HG02884 (cell line): Measurements from ENCODE around the gene PSORS1C1.
"Not testable (repeated sequence)": the region's sequence is repeated elsewhere in the genome, so short reads cannot be mapped to it uniquely, and the experiment has no call there.

Experiments
- ATAC-seq: cut with Tn5 transposase; IDR thresholded peaks from one replicate; pipeline ENCODE4 v1.9.1; 2021; ENCODE audit warnings: mild to moderate bottlenecking, moderate library complexity; ENCODE audit not compliant: unreplicated experiment

The PSORS1C1 gene, protein sequence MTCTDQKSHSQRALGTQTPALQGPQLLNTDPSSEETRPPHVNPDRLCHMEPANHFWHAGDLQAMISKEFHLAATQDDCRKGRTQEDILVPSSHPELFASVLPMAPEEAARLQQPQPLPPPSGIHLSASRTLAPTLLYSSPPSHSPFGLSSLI

DNA sequence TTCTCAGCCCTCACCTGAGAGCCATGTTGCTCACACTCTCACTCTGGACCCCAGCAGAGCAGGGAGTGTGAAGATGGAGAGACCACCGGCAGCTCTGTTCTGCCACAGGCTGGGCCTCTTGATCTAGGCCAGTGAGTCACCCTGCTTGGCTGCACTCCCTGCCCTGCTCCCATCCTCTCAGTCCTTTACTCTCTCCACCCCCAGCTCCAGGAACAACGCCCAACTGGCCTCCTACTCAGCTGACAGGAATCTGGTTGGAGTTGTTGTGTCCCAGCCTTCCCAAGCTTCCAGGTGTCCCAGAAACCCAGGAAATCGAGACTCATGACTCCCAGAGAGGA is at the start of gene PSORS1C1:
TSS of gene PSORS1C1 (plus strand) at position 260 of the 338 bp plus-strand sequence. CDS start 14,833 bp downstream, outside the sequence.
- no peak for ATAC-seq

DNA sequence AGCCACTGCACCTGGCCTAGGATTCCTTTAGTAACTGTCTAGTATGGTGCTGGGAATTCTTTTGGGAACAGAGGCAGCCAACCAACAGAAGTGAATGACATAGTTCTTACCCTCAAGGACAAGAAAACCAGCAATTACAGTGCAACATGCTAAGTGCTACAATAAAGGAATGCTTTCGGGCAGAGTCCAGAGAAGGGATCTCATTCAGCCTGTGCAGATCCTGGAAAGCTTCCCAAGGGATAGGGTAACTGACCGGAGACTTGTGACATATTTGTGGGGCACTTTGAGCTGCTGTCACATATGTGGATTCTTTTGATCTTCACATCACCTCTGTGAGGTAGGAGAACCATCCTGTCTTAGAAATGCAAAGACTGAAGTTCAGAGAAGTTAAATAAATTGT is 49.0 kb upstream of the PSORS1C1 start:
- ATAC-seq: no peak

DNA sequence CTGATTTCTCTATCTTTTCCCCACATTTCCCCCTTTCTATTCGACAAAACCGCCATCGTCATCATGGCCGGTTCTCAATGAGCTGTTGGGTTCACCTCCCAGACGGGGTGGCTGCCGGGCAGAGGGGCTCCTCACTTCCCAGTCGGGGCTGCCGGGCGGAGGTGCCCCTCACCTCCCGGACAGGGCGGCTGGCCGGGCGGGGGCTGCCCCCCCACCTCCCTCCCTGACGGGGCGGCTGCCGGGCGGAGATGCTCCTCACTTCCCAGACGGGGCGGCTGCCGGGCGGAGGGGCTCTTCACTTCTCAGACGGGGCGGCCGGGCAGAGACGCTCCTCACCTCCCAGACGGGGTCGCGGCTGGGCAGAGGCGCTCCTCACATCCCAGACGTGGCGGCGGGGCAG is 47.6 kb upstream of the PSORS1C1 start:
- not testable (repeated sequence) for ATAC-seq

DNA sequence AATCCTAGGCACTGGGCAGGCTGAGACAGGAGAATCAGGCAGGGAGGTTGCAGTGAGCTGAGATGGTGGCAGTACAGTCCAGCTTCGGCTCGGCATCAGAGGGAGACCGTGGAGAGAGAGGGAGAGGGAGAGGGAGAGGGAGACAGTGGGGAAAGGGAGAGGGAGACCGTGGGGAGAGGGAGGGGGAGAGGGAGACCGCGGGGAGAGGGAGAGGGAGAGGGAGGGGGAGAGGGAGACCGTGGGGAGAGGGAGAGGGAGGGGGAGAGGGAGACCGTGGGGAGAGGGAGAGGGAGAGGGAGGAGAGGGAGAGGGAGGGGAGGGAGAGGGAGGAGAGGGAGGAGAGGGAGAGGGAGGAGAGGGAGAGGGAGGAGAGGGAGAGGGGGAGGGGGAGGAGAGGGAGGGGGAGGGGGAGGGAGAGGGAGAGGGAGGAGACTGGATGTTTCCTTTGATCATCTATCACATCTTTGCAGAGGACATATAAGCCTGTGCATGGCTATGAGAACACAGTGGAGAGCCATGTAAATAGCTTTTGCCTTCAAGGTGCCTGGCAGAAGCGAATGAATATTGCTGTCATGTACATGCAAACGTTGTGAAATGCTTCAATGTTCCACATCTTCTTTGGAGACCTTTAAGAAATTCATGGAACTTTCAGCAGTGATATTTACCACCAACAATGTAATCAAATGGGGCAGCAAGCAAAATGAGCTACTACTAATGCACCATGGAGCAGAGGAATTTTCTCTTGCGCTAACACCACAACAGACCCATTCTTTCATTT is 46.5 kb upstream of the PSORS1C1 start:
- ATAC-seq: not testable (repeated sequence)

DNA sequence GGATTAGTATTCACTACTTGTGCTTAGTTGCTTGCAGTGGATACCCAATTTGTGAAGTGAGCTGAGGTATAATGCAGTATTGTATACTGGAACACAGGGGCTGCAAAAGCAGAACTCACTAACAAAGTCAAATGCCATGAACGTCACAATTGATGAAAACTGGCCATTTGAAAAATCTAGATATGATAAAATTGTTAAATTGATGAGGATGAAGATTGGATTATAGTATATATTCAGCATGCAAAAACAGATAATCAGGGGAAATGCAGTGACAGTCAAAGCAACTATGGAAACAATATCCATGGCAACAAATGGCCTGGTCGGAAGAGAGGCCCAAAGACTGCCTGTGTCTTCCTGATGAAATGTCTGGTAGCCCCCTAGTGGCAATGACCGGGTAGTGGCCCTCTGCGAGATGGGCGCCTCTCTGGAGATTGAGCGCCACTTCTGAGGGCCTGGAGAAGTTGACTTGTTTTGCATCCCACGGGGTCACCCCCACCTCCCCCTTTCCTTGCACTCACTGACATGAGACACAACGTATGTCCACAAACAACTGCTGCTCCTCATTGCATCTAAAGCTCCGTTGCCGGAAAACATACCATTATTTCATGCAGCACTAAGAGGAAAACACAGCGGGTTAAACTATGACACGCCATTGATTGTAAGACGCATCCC is 45.8 kb upstream of the PSORS1C1 start:
- ATAC-seq: no peak

DNA sequence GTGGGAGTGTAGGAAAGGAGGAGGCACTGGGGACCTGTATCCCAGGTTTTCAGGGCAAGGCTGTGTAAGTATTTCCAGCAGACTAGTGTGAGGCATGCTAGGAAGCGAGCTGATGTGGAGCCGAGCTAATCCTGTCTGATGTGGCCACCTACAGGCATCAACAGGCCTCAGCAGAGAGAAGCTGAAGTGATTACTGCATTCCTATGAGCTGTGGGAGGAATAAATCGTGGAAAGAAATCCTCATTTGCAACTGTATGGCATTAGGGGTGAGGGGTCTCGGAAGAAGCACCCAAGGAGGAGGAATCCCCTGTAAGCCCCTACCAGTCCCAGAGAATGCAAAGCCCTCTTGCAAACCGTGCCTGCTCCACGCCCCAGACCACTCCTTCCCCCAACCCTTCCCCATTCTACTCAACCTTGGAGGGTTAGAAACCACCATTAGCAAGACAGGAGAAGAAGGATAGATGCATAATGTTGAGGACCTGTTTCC is 43.8 kb upstream of the PSORS1C1 start:
- ATAC-seq: no peak

DNA sequence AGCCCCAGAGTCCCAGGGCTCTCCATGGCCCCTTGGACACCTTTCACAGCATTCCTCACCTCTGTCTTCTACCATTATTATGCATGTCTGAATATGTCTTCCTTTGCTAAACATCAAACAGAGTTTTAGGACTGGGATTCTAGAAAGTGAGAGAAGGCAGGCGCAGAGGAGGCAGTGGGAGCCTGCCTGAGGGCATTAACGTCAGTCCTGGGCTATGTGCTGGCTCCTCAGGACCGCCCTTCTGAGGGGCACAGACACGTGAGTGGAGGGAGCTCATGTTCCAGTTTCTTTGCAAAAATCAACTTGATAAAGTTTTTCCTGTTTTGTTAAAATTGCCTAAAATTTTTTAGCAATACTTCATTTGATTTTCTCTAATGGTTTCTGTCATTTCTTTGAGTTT is 40.2 kb upstream of the PSORS1C1 start:
- ATAC-seq: no peak

DNA sequence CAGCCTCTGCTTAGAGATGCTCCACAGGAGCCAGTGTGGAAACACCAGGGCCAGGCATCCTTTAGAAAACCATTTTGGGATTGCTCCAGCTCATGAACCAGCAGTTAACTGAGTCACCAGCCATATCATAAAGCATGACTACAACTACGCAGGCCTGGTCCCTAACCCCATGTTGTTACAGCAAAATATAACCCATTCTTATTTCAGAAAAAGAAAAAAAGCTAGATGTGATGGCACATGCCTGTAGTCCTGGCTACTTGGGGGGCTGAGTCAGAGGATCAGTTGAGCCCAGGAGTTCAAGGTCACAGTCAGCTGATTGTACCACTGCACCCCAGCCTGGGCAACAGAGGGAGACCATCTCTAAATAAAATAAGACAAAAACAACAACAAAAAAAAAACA is 39.1 kb upstream of the PSORS1C1 start:
- no peak for ATAC-seq

DNA sequence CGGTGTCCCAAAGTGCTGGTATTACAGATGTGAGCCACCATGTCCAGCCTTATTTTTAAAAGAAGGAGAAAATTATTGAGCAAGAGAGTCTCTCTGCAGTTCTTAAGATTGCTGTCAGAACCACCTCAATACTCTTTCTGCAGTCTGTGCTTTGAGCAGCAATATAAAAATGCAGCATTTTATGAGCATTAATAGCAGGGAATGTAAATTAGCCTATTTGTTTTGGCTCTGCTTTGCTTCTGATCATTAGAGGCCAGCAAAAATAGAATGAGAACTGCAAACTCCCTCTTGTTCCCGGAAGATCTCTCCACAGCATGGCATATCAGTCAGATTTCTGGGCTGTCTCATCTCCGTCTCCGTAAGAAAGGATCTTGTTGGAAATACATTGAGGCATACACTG is 38.0 kb upstream of the PSORS1C1 start:
- ATAC-seq: no peak

DNA sequence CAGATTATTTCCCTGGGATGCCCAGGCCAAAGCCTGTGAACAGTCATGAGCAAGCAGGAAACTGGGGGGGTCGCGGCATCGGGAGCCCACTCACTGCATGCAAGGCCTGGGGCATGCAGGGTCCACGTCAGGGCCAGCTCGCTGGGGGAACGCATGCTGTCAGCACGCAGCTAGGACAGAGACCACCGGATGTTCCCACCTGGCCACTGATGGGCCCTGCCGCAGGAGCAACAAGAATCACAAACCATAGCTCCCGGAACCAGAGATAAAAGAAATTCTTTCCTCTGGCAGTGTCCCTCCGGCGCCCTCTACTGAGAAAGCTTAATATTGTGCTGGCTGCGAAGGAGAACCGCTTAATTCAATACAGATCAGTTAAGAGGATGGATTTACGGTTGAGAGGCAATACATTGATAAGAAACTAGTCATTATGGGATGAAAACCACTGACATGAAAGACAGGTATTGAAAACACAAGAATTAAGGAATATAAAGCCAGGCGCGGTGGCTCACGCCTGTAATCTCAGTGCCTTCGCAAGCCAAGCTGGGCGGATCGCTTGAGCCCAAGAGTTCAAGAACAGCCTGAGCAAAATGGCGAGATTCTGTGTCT is 34.8 kb upstream of the PSORS1C1 start:
- no peak for ATAC-seq

DNA sequence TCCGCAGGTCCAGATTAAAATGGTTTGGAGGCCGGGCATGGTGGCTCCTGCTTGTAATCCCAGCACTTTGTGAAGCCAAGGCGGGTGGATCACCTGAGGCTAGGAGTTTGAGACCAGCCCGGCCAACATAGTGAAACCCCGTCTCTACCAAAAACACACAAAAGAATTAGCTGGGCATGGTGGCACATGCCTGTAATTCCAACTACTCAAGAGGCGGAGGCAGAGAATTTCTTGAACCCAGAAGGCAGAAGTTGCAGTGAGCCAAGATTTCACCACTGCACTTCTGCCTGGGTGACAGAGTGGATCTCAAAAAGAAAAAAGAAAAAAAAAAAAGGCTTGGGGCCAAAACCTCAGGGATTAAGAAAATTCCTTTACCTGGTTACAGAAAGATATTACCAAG is 32.7 kb upstream of the PSORS1C1 start:
- ATAC-seq: no peak

DNA sequence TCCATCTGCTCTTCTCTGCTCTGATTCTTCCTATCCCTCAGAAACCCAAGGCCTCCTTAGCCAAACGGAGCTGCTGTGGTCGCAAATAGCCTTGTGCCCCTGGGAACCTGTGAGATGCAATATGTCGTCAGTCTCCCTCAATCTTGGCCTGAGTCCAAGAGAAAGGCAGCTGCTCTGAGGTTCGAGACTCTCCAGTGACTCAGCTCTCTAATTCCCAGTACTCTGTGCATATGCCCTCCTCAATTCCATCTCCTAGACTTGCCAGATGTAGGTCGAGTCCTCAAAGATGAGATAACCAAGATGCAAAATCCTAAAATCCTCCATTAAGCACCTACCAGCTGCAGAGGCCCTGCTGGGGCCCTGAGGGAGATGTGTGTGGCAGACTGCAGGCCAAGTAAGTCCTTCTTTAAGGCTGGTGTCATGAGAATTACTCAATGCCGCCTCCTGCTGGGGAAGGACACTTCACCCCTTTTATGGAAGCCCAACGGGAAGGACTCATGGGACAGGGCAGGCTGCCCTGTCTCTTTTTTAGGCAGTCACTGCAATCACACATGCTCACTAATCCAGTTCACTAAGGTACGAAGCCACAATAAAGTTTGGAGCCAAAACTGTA is 30.8 kb upstream of the PSORS1C1 start:
- no peak for ATAC-seq

DNA sequence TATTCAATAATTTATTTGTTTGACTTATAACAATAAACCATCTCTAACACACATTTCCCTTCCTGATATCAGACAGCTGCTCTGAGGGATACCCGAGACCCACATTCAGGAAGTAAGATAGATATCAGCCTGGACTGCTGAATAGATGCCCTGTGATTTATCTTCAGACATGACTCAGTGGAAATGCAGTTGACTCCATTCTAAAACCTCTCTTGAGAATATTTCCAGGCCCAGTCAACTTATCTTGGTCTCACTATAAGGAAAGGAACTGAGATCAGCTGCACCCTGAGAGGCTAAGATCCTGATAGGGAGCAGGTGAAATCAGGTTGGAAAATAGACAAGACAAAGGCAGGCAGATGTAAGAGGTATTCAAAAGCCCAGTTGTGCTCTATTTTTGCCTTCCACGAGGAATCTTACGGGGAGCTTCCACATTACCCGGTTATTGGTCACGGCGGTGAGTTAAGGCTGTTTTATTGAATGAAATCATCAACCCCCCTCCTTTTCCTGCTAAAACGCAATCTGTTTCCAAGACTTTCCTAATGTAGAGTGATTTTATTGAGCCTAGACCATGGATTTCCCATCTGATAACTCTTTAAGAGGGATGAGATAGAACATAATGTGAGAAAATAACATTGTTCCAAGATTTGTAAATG is 27.7 kb upstream of the PSORS1C1 start:
- ATAC-seq: no peak

DNA sequence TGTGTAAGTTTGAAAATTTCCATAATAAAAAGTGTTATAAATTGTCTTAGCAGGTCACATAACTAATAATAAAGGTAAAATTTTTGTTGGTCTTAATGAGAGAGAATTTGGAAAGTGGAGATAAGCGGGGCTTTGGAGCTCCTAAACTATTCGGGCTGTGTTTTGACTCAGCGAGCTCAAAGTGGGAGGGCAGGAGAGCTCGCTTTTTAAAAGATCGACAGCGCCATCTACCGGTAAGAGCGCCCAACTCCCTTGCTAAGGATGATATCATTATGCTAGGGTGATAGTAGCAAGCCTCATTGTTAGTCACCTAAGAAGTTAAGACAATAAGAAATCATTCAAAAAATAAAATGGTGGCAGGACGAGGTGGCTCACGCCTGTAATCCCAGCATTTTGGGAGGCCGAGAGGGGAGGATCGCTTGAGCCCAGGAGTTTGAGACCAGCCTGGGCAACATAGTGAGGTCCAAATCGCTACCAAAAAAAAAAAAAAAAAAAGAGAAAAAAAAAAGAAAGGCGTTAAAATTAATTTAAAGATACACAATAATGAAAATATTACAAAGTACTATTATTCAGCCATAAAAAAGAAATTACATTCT is 27.0 kb upstream of the PSORS1C1 start:
- ATAC-seq: no peak

DNA sequence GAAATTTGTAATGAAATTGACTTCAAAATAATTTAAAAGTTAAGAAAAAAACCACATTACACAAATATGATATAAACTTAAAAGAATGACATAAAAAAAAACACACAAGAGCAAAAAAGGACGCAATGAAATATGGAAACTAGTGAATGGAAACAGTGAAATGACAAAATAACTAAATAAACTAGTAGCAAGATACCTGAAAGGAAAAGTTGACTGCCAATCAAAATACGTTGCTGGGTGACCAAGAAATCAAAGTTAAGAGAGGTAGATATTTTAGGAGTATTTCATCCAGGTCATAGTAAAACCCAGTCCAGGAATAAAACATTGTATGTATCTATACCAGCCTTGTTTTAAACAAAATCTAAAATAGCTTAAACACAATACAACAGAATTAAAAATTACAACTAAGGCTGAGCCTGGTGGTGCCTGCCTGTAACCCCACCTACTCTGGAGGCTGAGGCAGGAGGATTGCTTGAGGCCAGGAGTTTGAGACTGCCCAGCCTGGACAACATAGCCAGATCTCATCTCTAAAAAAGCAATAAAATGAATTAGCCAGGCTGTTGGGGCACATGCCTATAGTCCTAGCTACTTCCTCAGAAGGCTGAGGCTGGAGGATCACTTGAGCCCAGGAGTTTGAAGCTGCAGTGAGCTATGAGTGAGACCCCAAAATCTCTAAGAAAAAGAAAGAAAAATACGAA is 24.2 kb upstream of the PSORS1C1 start:
- no peak for ATAC-seq

DNA sequence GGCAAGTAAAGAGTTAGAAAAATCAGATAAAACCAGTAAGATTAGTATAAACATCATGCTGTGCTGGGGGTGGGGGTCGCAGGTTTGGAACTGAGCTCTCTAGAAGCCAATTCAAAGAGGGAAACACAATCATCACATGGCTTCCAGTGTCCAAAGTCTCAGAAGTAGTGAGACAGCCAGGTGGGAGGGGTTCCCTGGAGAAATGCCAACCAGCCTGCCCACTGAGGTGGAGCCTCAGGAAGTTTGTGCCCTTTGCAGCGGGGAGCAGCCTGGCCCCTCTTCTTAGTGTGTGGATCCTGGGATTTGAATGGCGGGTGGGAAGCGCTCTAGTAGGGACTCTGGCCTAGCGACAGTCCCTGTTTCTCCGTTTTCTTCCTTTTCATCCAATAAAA is 23.6 kb upstream of the PSORS1C1 start:
- no peak for ATAC-seq

DNA sequence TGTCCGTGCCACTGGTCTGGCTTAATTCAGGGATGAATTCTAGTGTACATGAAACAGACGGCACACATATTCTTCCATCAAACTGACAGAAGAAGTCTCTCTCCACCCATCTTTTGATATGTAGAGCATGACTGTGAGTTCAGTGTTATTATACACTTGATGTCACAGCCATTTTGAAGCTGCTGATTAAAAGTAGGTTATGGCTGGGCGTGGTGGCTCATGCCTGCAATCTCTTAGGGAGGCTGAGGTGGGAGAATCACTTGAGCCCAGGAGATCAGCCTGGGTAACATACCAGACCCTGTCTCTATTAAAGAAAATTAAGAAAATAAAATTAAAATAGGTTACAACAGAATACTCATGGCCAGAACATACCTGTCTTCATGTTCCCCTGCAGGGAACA is 22.9 kb upstream of the PSORS1C1 start:
- no peak for ATAC-seq

DNA sequence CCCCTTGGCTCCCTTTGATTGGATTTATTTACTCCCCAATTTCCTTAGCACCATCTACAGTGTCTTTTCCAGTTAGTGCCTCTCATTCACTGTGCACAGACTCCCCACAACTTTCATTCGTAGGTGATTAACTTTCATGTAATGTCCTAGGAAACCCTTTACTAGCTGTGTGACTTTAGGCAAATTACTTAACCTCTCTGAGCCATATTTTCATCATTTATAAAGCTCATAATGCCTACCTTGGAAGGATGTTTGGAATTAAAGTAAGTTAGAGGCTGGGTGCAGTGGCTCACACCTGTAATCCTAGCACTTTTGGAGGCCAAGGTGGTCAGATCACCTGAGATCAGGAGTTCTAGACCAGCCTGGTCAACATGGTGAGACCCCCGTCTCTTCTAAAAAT is 22.4 kb upstream of the PSORS1C1 start:
- ATAC-seq: no peak

DNA sequence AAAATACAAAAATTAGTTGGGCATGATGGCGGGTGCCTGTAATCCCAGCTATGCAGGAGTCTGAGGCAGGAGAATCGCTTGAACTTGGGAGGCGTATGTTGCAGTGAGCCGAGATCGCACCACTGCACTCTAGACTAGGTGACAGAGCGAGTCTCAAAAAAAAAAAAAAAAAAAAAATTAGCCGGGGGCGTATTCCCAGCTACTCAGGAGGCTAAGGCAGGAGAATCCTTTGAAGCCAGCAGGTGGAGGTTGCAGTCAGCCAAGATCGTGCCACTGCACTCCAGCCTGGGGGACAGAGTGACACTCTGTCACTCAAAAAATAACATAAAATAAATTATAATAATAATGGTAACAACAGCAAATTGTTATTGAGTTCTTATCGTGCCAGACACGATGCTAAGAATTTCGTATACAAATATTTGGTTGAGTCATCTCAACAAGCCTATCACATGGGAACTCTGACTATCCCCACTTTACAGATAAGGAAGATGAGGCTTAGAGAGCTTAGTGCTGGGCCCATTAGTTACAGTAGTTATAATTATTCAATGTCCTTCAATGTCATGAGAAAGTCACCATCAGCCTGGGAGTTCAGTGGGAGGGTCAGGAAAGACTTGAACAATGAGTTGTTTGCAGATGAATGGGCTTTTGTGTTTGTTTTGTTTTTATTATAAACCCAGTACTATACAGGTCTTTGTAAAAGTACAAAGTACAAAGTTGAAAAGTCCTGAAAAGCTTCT is 21.7 kb upstream of the PSORS1C1 start:
- ATAC-seq: no peak
